ENCODE results near the gene ANKRD55. TPM values are rescaled to one million over a fixed set of nuclear protein-coding genes. Genes with fewer than 3 reads are reported as not detected.

The ANKRD55 gene
- total and polyA plus RNA-seq, 2 donors from 2014 or later, result 0.26 to 1.2 TPM

DNA sequence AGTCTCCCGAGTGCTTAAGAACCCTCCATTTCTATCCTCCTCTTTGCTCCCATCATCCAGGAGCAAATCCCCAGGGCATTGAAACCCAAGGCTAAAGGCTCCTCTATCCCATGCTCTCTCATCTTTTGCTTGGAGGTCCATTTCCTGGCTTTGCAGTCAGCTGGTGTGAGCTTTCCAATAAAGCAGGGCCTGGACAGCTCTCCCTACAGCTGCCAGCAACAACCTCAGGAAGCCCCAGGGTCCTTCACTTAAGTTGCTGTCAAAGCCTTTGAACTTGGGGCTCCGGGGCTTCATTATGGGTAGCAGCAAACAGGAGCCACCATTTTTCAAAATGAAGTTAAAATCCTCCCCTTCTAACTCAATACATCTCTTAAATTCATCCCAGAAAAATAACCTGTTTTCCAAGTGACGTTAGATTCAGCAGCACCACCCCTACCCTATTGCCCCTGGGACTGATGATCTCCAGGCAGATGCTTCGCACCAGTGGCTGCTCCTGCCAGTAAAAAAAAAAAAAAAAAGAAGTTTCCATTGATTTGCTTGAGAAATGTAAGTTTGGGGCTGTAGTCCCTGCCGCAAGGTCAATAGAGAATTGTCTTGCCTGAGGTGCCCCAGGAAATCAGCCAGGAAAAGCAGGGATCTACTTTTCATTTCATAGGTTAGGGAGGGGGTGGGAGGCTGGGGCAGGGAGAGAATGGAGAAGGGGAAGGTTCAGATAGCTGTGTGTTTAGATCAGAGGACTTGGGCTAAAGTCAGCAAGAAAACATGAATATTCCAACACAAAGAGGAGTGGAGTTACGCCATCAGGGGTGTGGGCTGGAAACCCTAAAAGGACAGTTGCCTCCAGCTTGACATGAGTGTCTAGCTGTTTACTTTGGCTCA is 154.6 kb downstream of the ANKRD55 start:
- no peak for DNase-seq
- H3K4me3 ChIP-seq (ENCODE audit: low read length in 3 of 3), result no peak overlapping the region
- no peaks in the 10 kb centered on the region for H3K27me3 ChIP-seq (ENCODE audit: control insufficient read depth, insufficient read depth, low read length)
- H3K27ac ChIP-seq (ENCODE audit: low read depth in 2 of 2, low read length in 2 of 2), result no peak overlapping the region
- no peak overlapping the region for H3K9ac ChIP-seq (ENCODE audit: low read length in 3 of 3)
- TF ChIP-seq, protein P1, sequence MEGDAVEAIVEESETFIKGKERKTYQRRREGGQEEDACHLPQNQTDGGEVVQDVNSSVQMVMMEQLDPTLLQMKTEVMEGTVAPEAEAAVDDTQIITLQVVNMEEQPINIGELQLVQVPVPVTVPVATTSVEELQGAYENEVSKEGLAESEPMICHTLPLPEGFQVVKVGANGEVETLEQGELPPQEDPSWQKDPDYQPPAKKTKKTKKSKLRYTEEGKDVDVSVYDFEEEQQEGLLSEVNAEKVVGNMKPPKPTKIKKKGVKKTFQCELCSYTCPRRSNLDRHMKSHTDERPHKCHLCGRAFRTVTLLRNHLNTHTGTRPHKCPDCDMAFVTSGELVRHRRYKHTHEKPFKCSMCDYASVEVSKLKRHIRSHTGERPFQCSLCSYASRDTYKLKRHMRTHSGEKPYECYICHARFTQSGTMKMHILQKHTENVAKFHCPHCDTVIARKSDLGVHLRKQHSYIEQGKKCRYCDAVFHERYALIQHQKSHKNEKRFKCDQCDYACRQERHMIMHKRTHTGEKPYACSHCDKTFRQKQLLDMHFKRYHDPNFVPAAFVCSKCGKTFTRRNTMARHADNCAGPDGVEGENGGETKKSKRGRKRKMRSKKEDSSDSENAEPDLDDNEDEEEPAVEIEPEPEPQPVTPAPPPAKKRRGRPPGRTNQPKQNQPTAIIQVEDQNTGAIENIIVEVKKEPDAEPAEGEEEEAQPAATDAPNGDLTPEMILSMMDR (IDR thresholded peaks at IDR 0.05; ENCODE audit: borderline replicate concordance, extremely low read depth, insufficient read depth), result no peak
- H3K9me3 ChIP-seq (ENCODE audit: control insufficient read depth in 2 of 3, insufficient read depth in 1 of 3, low read length in 3 of 3), result no peaks in the 10 kb centered on the region
- H3K36me3 ChIP-seq (ENCODE audit: control insufficient read depth in 2 of 3, insufficient read depth in 3 of 3, low read length in 3 of 3), result no peaks in the 10 kb centered on the region
- no peak for FAIRE-seq
- intact Hi-C loops (cut with DNase I), result no loop called here
- H3K4me1 ChIP-seq (ENCODE audit: control insufficient read depth in 2 of 3, insufficient read depth in 2 of 3, low read depth in 1 of 3, low read length in 3 of 3), result peaks cover 0 to 4% (median 2%) of the 10 kb centered on the region in 3 donors

DNA sequence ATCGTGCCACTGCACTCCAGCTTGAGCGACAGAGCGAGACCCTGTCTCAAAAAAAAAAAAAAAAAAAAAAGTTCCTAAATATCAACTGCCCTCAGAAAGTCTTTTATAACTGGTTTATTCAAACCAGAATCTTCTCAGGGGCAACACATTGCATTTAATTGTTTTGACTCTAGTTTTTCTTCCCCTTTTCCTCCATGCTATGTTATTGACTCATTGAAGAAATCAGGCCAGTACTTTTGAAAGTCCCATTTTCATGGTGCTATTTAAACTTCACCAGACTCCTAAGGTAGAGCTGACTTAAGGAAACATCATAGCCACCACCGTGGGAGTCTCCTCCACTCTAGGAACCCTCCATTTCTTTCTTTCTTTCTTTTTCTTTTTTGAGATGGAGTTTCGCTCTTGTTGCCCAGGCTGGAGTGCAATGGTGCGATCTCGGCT is 155.3 kb downstream of the ANKRD55 start:
- H3K4me3 ChIP-seq (ENCODE audit: low read length in 3 of 3), result no peak overlapping the region
- intact Hi-C loops (cut with DNase I), result no loop called here
- H3K9ac ChIP-seq (ENCODE audit: low read length in 3 of 3), result no peak overlapping the region
- H3K4me1 ChIP-seq (ENCODE audit: control insufficient read depth in 2 of 3, insufficient read depth in 2 of 3, low read depth in 1 of 3, low read length in 3 of 3), result peaks cover 0 to 4% (median 2%) of the 10 kb centered on the region in 3 donors
- DNase-seq, result no peak
- no peaks in the 10 kb centered on the region for H3K27me3 ChIP-seq (ENCODE audit: control insufficient read depth, insufficient read depth, low read length)
- TF ChIP-seq, protein P1 (IDR thresholded peaks at IDR 0.05; ENCODE audit: borderline replicate concordance, extremely low read depth, insufficient read depth), result no peak
- H3K36me3 ChIP-seq (ENCODE audit: control insufficient read depth in 2 of 3, insufficient read depth in 3 of 3, low read length in 3 of 3), result no peaks in the 10 kb centered on the region
- no peak overlapping the region for H3K27ac ChIP-seq (ENCODE audit: low read depth in 2 of 2, low read length in 2 of 2)
- FAIRE-seq, result no peak
- no peaks in the 10 kb centered on the region for H3K9me3 ChIP-seq (ENCODE audit: control insufficient read depth in 2 of 3, insufficient read depth in 1 of 3, low read length in 3 of 3)

DNA sequence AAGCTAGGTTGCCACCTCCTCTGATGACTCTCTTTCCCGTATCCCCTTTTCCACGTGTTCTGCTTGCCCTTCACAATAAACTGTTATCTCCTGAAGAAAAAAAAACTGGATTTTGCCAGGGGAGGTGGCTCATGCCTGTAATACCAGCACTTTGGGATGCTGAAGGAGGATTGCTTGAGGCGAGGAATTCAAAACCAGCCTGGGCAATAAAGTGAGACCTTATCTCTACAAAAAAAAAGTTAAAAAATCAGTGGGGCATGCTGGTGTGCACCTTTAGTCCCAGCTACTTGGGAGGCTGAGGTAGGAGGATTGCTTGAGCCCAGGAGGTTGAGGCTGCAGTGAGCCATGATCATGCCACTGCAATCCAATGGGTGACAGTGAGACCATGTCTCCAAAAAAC is 156.6 kb downstream of the ANKRD55 start:
- Histone ChIP-seq H3K9ac (ENCODE audit: low read length in 3 of 3) (no peak overlapping the region), H3K4me3 (ENCODE audit: low read length in 3 of 3) (no peak overlapping the region), H3K27ac (ENCODE audit: low read depth in 2 of 2, low read length in 2 of 2) (no peak overlapping the region), H3K4me1 (ENCODE audit: control insufficient read depth in 2 of 3, insufficient read depth in 2 of 3, low read depth in 1 of 3, low read length in 3 of 3) (peaks cover 0 to 7% (median 2%) of the 10 kb centered on the region in 3 donors), H3K9me3 (ENCODE audit: control insufficient read depth in 2 of 3, insufficient read depth in 1 of 3, low read length in 3 of 3) (no peaks in the 10 kb centered on the region), H3K36me3 (ENCODE audit: control insufficient read depth in 2 of 3, insufficient read depth in 3 of 3, low read length in 3 of 3) (no peaks in the 10 kb centered on the region), H3K27me3 (ENCODE audit: control insufficient read depth, insufficient read depth, low read length) (no peaks in the 10 kb centered on the region)
- FAIRE-seq, result no peak
- no peak for DNase-seq
- intact Hi-C loops (cut with DNase I), result no loop called here
- TF ChIP-seq, protein P1 (IDR thresholded peaks at IDR 0.05; ENCODE audit: borderline replicate concordance, extremely low read depth, insufficient read depth), result no peak

Data from kidney (tissue), 14 donors.